K562 (cell line): ENCODE measurements around the gene MAGI1. TPM values are rescaled to one million over a fixed set of nuclear protein-coding genes. Genes with fewer than 3 reads are reported as not detected.

Experiments used
- ATAC-seq: fragments of 200-7000 bp; cut with Tn5 transposase; 3 replicates; pipeline ENCODE4 v1.9.1; 2020; ENCODE audit warnings: moderate library complexity
- BruUV-seq: library from RNA; stranded (reverse); fragments of 400-500 nt; replicated peaks from 2 replicates; lab custom pipeline; 2021; lab: Mats Ljungman, UMichigan
- CTCF ChIA-PET: fragments of 300-600 bp; formaldehyde crosslinking; extraction: SDS; loops from one replicate; lab custom pipeline; 2021; ENCODE audit warnings: low intra/inter-chr PET ratio; lab: Yijun Ruan, JAX
- POLR2A ChIA-PET: fragments of 300-600, 350-650 bp; sonication (Branson Sonifier 250); formaldehyde crosslinking; extraction: SDS; loops from one replicate; lab custom pipeline; 2021; ENCODE audit warnings: antibody characterized with exemption, inconsistent platforms; lab: Yijun Ruan, JAX
- DNase-seq, 4 experiments: peaks; one replicate each; pipeline versions ENCODE4 v3.0.0 to v3.0.0-alpha.2; 2011 to 2018; ENCODE audit warnings: low spot score in 3 of 4, mixed read lengths in 3 of 4; ENCODE audit errors: extremely low read depth in 1 of 4
- FAIRE-seq: peaks from 2 replicates; lab custom pipeline; 2011; peaks lifted over from hg19 to GRCh38; lab: Jason Lieb, UNC
- H2AFZ ChIP-seq: 2 replicates; pipeline ENCODE4 v1.6.0; 2011; ENCODE audit warnings: low read depth, low read length, control low read depth, inconsistent platforms
- H3K27ac ChIP-seq: fragments of 200-600 bp; 3 replicates; pipeline ENCODE4 v1.8.0; 2011; ENCODE audit warnings: low read depth, mild to moderate bottlenecking, control low read depth, inconsistent platforms, low read length, moderate library complexity, mixed read lengths; ENCODE audit errors: extremely low read depth
- H3K27me3 ChIP-seq, 2 experiments: fragments of 300-600 bp in 1 of 2; 2 replicates in 1 of 2; 3 replicates in 1 of 2; pipeline versions ENCODE4 v1.6.0 to v1.8.0; 2011; ENCODE audit warnings: inconsistent platforms in 2 of 2, low read length in 2 of 2, mild to moderate bottlenecking in 1 of 2, mixed read lengths in 1 of 2, moderate library complexity in 1 of 2; ENCODE audit not compliant: control insufficient read depth in 2 of 2, insufficient read depth in 2 of 2
- H3K36me3 ChIP-seq: fragments of 300-600 bp; 3 replicates; pipeline ENCODE4 v1.8.0; 2011; ENCODE audit warnings: mild to moderate bottlenecking, low read length, inconsistent platforms; ENCODE audit not compliant: control insufficient read depth, insufficient read depth
- H3K4me1 ChIP-seq, 2 experiments: fragments of 200-600 bp in 1 of 2; replicated peaks in 1 of 2; 2 replicates in 1 of 2; 3 replicates in 1 of 2; pipeline versions ENCODE4 v1.5.1 to v1.8.0; 2011; ENCODE audit warnings: inconsistent platforms in 2 of 2, low read length in 2 of 2, mild to moderate bottlenecking in 1 of 2, mixed read lengths in 1 of 2, moderate library complexity in 1 of 2; ENCODE audit not compliant: control insufficient read depth in 2 of 2, insufficient read depth in 2 of 2
- H3K4me2 ChIP-seq: 2 replicates; pipeline ENCODE4 v1.6.1; 2011; ENCODE audit warnings: low read length, control low read depth, inconsistent platforms, mixed read lengths; ENCODE audit not compliant: insufficient read depth
- H3K4me3 ChIP-seq: fragments of 200-600 bp; sonication (generic), shearing (Covaris generic); 2 replicates; pipeline ENCODE4 v1.5.1; 2016; ENCODE audit warnings: control low read depth, inconsistent platforms
- H3K79me2 ChIP-seq: fragments of 200-600 bp; 3 replicates; pipeline ENCODE4 v1.8.0; 2011; ENCODE audit warnings: low read length, inconsistent platforms; ENCODE audit not compliant: control insufficient read depth, insufficient read depth
- H3K9ac ChIP-seq, 2 experiments: 2 replicates each; pipeline versions ENCODE4 v1.6.0 to v1.6.1; 2011; ENCODE audit warnings: low read depth in 2 of 2, low read length in 2 of 2, control low read depth in 1 of 2, inconsistent platforms in 1 of 2, mild to moderate bottlenecking in 1 of 2, mixed read lengths in 1 of 2; ENCODE audit not compliant: insufficient read depth in 1 of 2
- H3K9me1 ChIP-seq: one replicate; pipeline ENCODE4 v1.6.0; 2011; ENCODE audit warnings: inconsistent platforms, mild to moderate bottlenecking, low read length, moderate library complexity; ENCODE audit not compliant: control insufficient read depth, insufficient read depth
- H3K9me3 ChIP-seq: replicated peaks from 2 replicates; pipeline ENCODE4 v1.5.1; 2011; ENCODE audit warnings: low read depth, low read length, inconsistent platforms; ENCODE audit not compliant: control insufficient read depth, insufficient read depth
- H4K20me1 ChIP-seq: replicated peaks from 2 replicates; pipeline ENCODE4 v1.6.1; 2011; ENCODE audit warnings: low read length, inconsistent platforms, mixed read lengths; ENCODE audit not compliant: control insufficient read depth, insufficient read depth
- MCM3 ChIP-seq: fragments of 450-650 bp; IDR thresholded peaks from 2 replicates; pipeline ENCODE4 v1.6.1; 2016
- SIN3A ChIP-seq, 2 experiments: fragments of 150-350 bp in 1 of 2; IDR thresholded peaks; 2 replicates each; pipeline ENCODE4 v1.6.1; 2011 to 2016; ENCODE audit warnings: borderline replicate concordance in 2 of 2, low read depth in 2 of 2, low read length in 2 of 2, mild to moderate bottlenecking in 2 of 2, moderate library complexity in 2 of 2; ENCODE audit not compliant: control insufficient read depth in 1 of 2
- ZNF3 ChIP-seq: fragments of 250-450 bp; sonication (Bioruptor Pico); IDR thresholded peaks from 2 replicates; pipeline ENCODE4 v1.5.0; 2021; ENCODE audit warnings: mild to moderate bottlenecking, moderate library complexity
- ZNF76 ChIP-seq: fragments of 250-450 bp; sonication (Bioruptor Pico); IDR thresholded peaks from 2 replicates; pipeline ENCODE4 v1.4.0; 2020; ENCODE audit warnings: mild to moderate bottlenecking, moderate library complexity, borderline replicate concordance
- WGBS: fragments of 100-300 bp; shearing (Covaris generic); methylation state at CpG from one replicate; pipeline ENCODE4 v1.1.6; 2016; ENCODE audit warnings: low coverage, mixed read lengths; ENCODE audit not compliant: insufficient coverage; ENCODE audit errors: missing lambda C conversion rate; 5-methylcytosine and 5-hydroxymethylcytosine counted together
- in situ Hi-C: fragments of 300-500 bp; cut with MboI; formaldehyde crosslinking; loops from 4 replicates; pipeline ENCODE4 v1.15.0; 2018; ENCODE audit warnings: inconsistent platforms, mixed read lengths
- intact Hi-C: fragments of 100-400 bp; cut with micrococcal nuclease; formaldehyde crosslinking; loops from 2 replicates; pipeline ENCODE4 v1.14.2; 2022
- polyA plus RNA-seq, 8 experiments: library from polyadenylated mRNA; depleted of rRNA in 4 of 8; stranded (reverse) in 5 of 8; unstranded in 3 of 8; fragments of >200 nt; fragmentation: Nextera tagmentation in 2 of 8; fragmentation: Illumina TruSeq in 1 of 8; extraction: Ambion mirVana in 2 of 8; extraction: Trizol in 1 of 8; gene quantifications; 2 replicates each; pipeline versions ENCODE4 v1.2.1 to v1.2.3, GENCODE V29; 2011 to 2014; ENCODE audit warnings: inconsistent platforms in 1 of 8, missing spikeins in 1 of 8
- total RNA-seq, 7 experiments: library from RNA; depleted of rRNA in 6 of 7; stranded (reverse); fragments of >200 nt in 6 of 7; fragmentation: Illumina TruSeq in 2 of 7; extraction: Trizol in 2 of 7; gene quantifications; 2 replicates each; pipeline versions ENCODE4 v1.2.1 to v1.2.3, GENCODE V29; 2011 to 2021; ENCODE audit warnings: low replicate concordance in 1 of 7
- TF ChIP-seq, protein P1 (sequence below): sonication (generic); formaldehyde crosslinking; IDR thresholded peaks from 2 replicates; pipeline ENCODE4 v1.8.1; 2023; ENCODE audit warnings: mild to moderate bottlenecking, missing genetic modification reagents

The MAGI1 gene
- total and polyA plus RNA-seq, 9 of the 15 experiments (the other 6 are each of a cell fraction or from before 2014, with no cell fraction given), result 7.8 to 59.4 (median 43.2) TPM

- intact Hi-C loops (no loop called here), in situ Hi-C loops (no loop called here)
- Histone ChIP-seq H3K4me2 (no peak overlapping the region), H3K36me3 (peaks cover 60% of the 10 kb centered on the region), H4K20me1 (no peaks in the 10 kb centered on the region), H3K27me3 (no peaks in the 10 kb centered on the region), H2AFZ (no peak overlapping the region), H3K4me3 (no peak overlapping the region), H3K9me1 (no peaks in the 10 kb centered on the region), H3K79me2 (no peaks in the 10 kb centered on the region), H3K9ac (no peak overlapping the region), H3K4me1 (no peaks in the 10 kb centered on the region), H3K9me3 (no peaks in the 10 kb centered on the region), H3K27ac (no peak overlapping the region)
- ChIA-PET POLR2A (no interaction called here), CTCF (no interaction called here)
- WGBS, result 69% methylated on average over 2 of the region's 2 CpGs
- TF ChIP-seq MCM3 (no peak), SIN3A (IDR thresholded peaks at IDR 0.05; ENCODE audit: borderline replicate concordance in 2 of 2, control insufficient read depth in 1 of 2, low read depth in 2 of 2, low read length in 2 of 2) (no peak), ZNF76 (CRISPR knock-in tag) (no peak), ZNF3 (no peak)
- TF ChIP-seq, protein P1, sequence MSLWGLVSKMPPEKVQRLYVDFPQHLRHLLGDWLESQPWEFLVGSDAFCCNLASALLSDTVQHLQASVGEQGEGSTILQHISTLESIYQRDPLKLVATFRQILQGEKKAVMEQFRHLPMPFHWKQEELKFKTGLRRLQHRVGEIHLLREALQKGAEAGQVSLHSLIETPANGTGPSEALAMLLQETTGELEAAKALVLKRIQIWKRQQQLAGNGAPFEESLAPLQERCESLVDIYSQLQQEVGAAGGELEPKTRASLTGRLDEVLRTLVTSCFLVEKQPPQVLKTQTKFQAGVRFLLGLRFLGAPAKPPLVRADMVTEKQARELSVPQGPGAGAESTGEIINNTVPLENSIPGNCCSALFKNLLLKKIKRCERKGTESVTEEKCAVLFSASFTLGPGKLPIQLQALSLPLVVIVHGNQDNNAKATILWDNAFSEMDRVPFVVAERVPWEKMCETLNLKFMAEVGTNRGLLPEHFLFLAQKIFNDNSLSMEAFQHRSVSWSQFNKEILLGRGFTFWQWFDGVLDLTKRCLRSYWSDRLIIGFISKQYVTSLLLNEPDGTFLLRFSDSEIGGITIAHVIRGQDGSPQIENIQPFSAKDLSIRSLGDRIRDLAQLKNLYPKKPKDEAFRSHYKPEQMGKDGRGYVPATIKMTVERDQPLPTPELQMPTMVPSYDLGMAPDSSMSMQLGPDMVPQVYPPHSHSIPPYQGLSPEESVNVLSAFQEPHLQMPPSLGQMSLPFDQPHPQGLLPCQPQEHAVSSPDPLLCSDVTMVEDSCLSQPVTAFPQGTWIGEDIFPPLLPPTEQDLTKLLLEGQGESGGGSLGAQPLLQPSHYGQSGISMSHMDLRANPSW, result no peak
- ATAC-seq, result no peak
- FAIRE-seq, result no peak
- no TSS peak for BruUV-seq
- DNase-seq, result no peak
Measured at GRCh38 chr3:65361448-65361847, 677.3 kb downstream of the MAGI1 start.
